Measurements from ENCODE around the gene P2RX3.

Gene P2RX3

DNA sequence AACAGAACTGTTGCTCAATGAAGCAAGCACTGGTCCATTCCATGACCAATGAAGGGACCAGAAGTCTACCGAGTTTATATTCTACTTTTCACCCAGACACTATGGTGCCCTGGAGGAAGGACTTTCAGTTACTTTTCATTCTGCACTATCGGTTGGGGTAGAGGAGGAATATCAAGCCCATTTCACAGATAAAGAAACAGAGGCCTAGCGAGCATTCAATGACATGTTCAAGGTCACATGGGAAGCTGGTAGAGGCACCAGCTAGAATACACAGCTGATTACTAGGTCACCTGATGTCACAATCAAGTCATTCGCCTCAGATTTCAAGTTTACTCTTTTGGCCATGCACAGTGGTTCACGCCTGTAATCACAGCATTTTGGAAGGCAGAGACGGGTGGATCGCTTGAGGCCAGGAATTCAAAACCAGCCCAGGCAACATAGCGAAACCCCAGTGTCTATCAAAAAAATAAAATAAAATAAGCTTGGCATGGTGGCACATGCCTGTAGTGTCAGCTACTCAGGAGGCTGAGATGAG is 69.9 kb downstream of the P2RX3 start:
- H3K4me3 ChIP-seq (ENCODE audit: low read depth, low read length) = no peak overlapping the region
- no peak for DNase-seq (ENCODE audit: low read depth)

DNA sequence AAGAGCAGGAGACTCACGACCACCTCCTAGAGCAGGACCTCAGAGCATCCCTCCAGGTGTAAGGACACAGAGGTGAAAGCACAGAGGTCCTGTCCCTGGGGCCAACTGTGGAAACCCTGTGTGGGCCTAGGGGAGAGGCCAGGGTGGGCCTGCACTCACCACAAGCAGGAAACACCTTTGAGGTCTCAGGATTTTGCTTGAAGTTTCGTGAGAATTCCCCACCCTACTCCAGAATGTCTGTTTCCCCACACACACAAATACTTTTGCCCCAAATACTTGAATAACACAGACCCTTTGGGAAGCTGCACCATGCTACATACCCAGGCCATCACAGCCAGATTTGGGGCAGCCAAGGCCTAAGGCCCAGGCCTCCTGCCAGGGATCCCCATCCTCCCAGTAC is 70.6 kb downstream of the P2RX3 start:
- H3K4me3 ChIP-seq (ENCODE audit: low read depth, low read length) = no peak overlapping the region
- no peak for DNase-seq (ENCODE audit: low read depth)

DNA sequence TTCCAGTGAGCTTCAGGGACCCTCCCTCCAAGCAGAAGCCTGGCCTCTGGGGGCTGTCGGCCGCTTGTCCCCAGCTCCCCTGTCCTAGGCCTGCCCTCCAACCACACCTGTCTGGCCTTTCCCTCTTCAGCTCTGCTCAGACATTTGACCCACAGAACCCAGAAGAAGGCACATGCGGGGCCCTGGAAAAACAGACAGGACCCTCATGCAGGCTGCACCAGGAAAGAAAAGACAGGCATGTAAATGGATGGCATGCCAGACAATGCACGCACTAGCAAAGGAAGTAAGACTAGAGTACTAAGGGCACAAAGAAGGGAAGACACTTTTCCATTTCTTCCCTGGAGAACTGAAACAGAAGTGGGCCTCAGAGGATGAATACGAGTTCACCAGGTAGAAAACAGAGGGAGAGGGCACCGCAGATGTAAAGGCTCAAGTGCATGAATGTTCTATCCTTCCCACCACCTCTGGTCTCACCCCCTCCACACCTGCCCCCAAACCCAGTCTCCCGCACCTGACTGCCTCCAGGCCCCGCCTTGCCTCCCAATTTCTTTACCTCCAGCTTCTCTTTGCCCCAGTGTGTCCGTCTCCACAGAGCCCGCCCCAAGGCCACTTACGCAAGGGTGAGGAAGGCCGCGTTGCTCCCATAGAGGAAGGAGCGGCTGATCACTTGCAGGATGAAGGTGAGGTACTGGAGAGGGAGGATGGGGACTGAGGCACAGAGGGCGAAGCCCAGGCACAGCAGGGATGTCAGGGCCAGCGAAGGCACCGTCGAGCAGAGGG is 71.4 kb downstream of the P2RX3 start:
- no peak overlapping the region for H3K4me3 ChIP-seq (ENCODE audit: low read depth, low read length)
- no peak for DNase-seq (ENCODE audit: low read depth)

DNA sequence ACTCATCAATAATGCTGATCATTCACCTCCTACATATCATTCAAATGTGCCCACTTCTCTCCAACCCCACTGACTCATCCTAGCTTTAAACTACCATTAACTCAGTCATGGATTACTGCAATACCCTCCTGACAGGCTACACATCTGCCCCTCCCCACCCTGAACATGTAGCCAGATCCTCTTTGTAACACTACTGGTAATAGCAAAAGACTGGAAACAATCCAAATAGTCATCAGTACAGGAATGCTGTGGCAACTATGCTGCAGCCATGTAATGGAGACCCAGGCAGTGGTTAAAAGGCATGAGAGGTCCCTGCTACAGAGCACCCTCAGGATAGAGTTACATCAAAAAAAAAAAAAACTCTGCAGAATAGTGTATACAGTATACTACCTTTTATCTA is 72.1 kb downstream of the P2RX3 start:
- peak; percentile 93 for DNase-seq (ENCODE audit: low read depth)

DNA sequence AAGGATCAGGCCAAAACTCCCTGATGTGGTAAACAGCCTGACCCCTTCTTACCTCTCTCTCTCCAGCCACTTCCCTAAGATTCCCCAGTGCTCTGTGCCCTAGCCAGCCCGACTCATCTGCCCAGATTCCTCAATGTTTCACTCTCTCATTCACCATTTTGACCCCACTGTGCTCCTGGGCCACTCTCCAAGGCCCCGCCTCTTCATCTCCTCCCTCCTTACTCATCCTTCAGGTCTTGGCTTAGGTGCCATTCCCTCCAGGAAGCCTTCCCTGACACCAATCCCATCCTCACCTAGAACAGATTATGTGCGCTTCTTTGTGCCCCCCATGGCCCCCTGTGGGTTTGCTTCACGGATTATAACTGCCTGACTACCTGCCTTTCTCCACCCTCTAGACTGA is 75.5 kb downstream of the P2RX3 start:
- no peak overlapping the region for H3K4me3 ChIP-seq (ENCODE audit: low read depth, low read length)
- DNase-seq (ENCODE audit: low read depth) = no peak

More for the DNA sequence above, 72.1 kb downstream of the P2RX3 start:
- no peak overlapping the region for H3K4me3 ChIP-seq (ENCODE audit: low read depth, low read length)

DNA sequence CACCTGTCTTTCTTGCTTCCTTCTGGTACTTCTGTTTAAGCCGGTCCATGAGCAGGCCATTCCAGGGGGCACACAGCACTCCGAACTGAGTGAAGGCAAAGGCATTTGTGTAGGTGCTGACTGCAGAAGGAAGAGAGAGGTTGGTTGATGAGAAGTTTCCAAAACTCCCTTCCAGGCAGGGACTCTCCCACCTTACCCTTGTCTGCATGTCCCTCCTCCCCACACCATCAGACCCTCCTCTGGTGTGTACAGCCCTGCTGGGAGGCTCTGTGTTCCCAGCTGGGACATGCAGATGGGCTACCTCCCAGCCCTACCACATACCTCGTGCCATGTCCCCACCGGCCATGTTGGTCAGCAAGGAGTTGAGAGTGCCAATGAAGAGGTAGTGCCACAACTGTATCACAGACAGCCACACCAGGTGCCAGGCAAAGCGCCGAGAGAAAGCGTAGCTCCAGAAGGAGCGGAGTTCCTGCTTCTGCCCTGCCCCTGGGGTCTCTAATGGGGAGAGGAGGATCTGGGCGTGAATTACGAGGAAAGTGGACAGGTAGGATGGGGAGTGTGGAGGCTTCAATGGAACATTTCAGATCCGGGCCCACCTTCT is 76.6 kb downstream of the P2RX3 start:
- no peak overlapping the region for H3K4me3 ChIP-seq (ENCODE audit: low read depth, low read length)
- DNase-seq (ENCODE audit: low read depth) = no peak

DNA sequence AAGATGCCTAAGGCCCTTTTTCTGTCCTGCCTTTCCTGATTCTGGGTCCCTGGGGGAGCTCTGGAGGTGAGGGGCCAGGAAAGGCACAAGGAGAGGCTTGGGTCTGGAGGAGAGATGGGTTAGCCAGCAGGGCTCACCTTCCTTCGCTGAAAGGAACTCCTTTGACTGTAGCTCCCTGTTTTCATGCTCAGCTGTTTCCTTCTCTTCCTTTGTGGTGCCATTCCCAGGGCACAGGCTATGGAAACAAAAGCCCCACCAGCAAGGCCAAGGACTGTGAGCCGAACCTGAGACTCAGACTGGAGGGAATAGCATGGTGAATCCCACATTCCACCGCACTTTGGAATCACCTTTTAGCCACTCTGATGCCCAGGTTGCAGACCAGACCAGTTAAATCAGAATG is 78.3 kb downstream of the P2RX3 start:
- DNase-seq (ENCODE audit: low read depth) = no peak
- no peak overlapping the region for H3K4me3 ChIP-seq (ENCODE audit: low read depth, low read length)

DNA sequence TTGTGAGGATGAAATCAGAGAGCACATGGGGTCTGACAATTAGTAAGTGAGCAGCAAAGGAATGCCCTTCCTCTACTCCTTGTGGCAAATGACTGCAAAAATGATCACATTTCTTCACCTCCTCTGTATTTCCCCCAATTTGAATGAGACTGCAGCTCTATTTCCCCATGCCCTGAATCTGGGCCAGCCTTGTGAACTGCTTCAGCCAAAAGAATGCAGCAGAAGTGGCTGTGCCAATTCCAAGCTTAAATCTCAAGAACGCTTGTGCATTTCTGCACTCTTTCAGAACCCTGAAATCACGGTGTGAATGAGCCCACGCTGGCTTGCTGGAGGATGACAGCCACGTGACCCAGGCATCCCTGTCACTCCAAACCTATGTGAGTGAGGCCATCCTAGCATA is 78.9 kb downstream of the P2RX3 start:
- no peak for DNase-seq (ENCODE audit: low read depth)
- no peak overlapping the region for H3K4me3 ChIP-seq (ENCODE audit: low read depth, low read length)

DNA sequence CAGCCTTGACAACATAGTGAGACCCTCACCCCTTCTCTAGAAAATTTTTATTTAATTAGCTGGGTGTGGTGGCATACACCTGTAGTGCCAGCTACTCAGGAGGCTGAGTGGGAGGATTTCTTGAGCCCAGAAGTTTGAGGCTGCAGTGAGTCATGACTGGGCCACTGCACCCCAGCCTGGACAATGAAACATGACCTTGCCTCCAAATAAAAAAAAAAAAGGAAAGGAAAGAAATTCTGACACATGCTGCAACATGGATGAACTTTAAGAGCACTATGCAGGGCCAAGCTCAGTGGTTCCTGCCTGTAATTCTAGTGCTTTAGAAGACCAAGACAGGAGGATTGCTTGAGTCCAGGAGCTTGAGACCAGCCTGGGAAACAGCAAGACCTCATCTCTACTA is 80.0 kb downstream of the P2RX3 start:
- no peak for DNase-seq (ENCODE audit: low read depth)
- H3K4me3 ChIP-seq (ENCODE audit: low read depth, low read length) = no peak overlapping the region

DNA sequence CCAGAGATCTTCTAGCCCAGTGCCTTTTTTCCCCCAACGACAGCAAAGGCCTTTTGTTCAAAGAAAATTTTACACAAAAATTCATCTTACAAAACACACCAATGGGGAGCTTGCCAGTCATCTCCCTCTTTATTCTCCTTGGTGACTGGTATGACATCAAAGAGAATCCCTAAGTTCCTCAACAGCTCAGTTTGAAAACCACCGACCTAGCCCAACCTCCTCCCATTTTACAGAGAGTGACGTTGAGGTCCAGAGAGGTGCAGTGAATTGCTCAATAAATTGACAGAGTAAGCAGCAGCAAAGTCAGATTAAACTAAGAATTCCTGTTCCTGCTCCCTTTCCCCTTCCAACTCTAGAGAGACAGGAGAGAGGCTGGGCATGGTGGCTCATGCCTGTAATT is 81.0 kb downstream of the P2RX3 start:
- DNase-seq (ENCODE audit: low read depth) = no peak

DNA sequence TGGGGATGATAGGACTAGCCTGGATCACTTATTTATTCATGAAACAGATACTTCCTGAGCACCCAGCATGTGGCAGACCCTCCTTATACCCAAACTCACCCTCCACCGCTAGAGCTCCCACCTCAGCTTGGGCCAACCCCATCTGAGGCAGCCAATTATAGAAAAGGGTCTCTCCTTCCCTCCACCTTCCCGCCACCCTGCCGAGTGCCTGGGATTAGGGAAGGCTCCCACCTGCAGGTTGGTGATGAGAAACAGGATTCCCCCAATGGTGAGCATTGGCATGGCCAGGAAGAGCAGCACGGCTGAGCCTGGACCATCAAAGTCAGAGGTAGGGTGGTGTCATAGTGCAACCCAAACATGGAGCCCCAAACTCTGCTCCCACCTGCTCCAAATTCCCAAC is 82.9 kb downstream of the P2RX3 start:
- H3K4me3 ChIP-seq (ENCODE audit: low read depth, low read length) = no peak overlapping the region
- no peak for DNase-seq (ENCODE audit: low read depth)

More for the DNA sequence above, 81.0 kb downstream of the P2RX3 start:
- H3K4me3 ChIP-seq (ENCODE audit: low read depth, low read length) = no peak overlapping the region

DNA sequence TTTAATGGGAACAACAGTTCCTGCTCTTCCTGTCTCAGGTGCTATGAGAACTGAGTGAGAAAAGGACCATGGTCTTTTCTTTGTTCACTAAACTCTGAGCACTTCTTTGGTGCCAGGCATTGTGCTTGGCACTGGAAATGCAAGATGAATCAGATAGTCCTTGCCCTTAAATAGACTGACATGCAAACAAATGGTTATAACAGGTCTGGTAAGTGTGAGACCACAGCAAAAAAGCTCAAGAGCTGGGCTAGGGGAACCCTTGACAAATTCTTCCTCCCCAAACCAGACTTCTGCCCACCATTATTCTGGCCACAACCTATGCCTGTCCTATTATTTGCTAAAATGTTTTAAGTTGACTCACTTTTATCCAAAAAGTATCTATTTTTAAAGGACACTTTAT is 83.7 kb downstream of the P2RX3 start:
- H3K4me3 ChIP-seq (ENCODE audit: low read depth, low read length) = no peak overlapping the region
- no peak for DNase-seq (ENCODE audit: low read depth)

Measured in skeletal muscle cell (primary cell).